AG04450 (cell line): ENCODE results near the gene UMODL1. TPM values are rescaled to one million over a fixed set of nuclear protein-coding genes. Genes with fewer than 3 reads are reported as not detected.

Experiments
- CTCF ChIA-PET: fragments of 300-600, 350-600 bp; formaldehyde crosslinking; extraction: SDS; loops from one replicate; lab custom pipeline; 2022; ENCODE audit warnings: antibody characterized with exemption, inconsistent platforms; lab: Charles Lee
- POLR2A ChIA-PET: fragments of 350-600 bp; formaldehyde crosslinking; extraction: SDS; loops from one replicate; lab custom pipeline; 2021; ENCODE audit warnings: antibody characterized with exemption, inconsistent platforms; lab: Yijun Ruan, JAX
- DNase-seq: peaks from one replicate; pipeline ENCODE4 v3.0.0-alpha.2; 2011; ENCODE audit warnings: low read depth, low spot score
- H3K27ac ChIP-seq: one replicate; pipeline ENCODE4 v1.5.1; 2012; ENCODE audit warnings: low read depth, low read length, control low read depth
- H3K27me3 ChIP-seq: one replicate; pipeline ENCODE4 v1.6.0; 2012; ENCODE audit warnings: low read length; ENCODE audit not compliant: control insufficient read depth, insufficient read depth
- H3K4me3 ChIP-seq: 2 replicates; pipeline ENCODE4 v1.5.1; 2011; ENCODE audit warnings: mild to moderate bottlenecking, low read depth, low read length, control low read depth
- H3K9me3 ChIP-seq: 2 replicates; pipeline ENCODE4 v1.5.1; 2012; ENCODE audit warnings: low read length; ENCODE audit not compliant: control insufficient read depth, insufficient read depth
- polyA plus RNA-seq: library from polyadenylated mRNA; depleted of rRNA; stranded (reverse); fragments of >200 nt; gene quantifications from 2 replicates; pipeline ENCODE4 v1.2.3, GENCODE V29; 2011
- TF ChIP-seq, protein P1 (sequence below): IDR thresholded peaks from 2 replicates; pipeline ENCODE4 v1.5.1; 2011; ENCODE audit warnings: low read depth, low read length, control low read depth, inconsistent platforms

UMODL1 gene
- polyA plus RNA-seq, 1 experiment = 0.09 TPM

DNA sequence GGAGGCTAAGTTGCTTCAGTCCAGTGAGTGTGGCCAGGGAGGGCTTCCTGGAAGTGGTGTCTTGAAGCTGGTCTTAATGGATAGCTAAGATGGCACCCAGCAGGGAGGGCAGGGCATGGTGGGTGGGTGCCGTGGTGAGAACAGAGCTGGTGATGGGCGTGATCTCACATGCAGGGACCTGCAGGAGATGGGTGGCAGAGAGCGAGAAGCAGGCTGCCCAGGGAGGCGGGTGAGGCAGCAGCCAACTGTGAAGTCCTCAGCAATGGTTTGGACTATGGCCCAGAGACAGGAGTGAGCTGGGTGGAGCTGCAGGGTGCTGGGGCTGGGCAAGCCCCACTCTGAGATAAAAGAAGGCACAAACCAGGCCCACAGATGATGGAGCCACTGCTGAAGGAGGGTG, 50.7 kb downstream of the UMODL1 start:
- CTCF ChIA-PET = interaction anchor here (1.9 to 2.4 kb wide), 2 partner anchors 24 to 305 kb away, joined by 7 to 16 read pairs; no protein-coding TSS in a partner anchor
- no peak overlapping the region for H3K27ac ChIP-seq
- TF ChIP-seq, protein P1, sequence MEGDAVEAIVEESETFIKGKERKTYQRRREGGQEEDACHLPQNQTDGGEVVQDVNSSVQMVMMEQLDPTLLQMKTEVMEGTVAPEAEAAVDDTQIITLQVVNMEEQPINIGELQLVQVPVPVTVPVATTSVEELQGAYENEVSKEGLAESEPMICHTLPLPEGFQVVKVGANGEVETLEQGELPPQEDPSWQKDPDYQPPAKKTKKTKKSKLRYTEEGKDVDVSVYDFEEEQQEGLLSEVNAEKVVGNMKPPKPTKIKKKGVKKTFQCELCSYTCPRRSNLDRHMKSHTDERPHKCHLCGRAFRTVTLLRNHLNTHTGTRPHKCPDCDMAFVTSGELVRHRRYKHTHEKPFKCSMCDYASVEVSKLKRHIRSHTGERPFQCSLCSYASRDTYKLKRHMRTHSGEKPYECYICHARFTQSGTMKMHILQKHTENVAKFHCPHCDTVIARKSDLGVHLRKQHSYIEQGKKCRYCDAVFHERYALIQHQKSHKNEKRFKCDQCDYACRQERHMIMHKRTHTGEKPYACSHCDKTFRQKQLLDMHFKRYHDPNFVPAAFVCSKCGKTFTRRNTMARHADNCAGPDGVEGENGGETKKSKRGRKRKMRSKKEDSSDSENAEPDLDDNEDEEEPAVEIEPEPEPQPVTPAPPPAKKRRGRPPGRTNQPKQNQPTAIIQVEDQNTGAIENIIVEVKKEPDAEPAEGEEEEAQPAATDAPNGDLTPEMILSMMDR = no peak
- H3K27me3 ChIP-seq = peaks cover 46% of the 10 kb centered on the region
- no peak overlapping the region for H3K4me3 ChIP-seq
- no peaks in the 10 kb centered on the region; the same call in 1 of the 2 replicates for H3K9me3 ChIP-seq
- DNase-seq = no peak
- POLR2A ChIA-PET = no interaction called here

DNA sequence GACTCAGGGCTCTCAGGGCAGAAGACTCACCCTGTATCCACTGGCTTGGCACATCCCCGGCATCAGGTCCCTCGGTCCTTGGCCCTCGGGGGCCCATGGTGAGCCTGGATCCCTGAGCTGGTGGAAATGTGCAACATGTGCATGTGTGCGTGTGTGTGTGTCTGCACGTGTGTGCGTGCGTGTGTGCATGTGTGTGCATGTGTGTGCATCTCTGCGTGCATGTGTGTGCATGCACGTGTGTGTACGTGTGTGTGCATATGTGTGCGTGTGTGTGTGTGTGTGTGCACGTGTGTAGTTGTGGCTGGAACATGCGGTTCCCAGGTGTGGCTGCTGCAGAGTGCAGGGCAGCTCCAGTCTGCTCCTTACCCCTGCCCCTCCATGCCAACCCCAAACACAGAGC, 51.3 kb downstream of the UMODL1 start:
- Histone ChIP-seq H3K27ac (no peak overlapping the region), H3K9me3 (no peaks in the 10 kb centered on the region; the same call in 1 of the 2 replicates), H3K27me3 (peaks cover 47% of the 10 kb centered on the region), H3K4me3 (no peak overlapping the region)
- ChIA-PET POLR2A (no interaction called here), CTCF (interaction anchor here (1.9 to 2.4 kb wide), 2 partner anchors 23 to 306 kb away, joined by 7 to 16 read pairs; no protein-coding TSS in a partner anchor)
- TF ChIP-seq, protein P1 = no peak
- no peak for DNase-seq

DNA sequence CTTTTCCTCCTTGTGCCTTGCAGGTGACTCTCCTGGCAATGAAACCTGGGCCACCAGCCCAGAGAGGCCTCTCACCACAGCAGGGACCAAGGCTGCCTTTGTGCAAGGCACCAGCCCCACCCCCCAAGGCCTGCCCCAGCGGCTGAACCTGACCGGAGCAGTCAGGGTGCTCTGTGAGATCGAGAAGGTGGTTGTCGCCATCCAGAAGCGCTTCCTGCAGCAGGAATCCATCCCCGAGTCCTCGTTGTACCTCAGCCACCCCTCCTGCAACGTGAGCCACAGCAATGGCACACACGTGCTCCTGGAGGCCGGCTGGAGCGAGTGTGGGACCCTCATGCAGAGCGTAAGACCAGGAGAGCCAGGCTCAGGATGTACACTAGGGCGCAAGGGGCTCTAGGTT, 51.7 kb downstream of the UMODL1 start:
- Histone ChIP-seq H3K9me3 (no peaks in the 10 kb centered on the region; the same call in 1 of the 2 replicates), H3K4me3 (no peak overlapping the region), H3K27me3 (peaks cover 50% of the 10 kb centered on the region), H3K27ac (no peak overlapping the region)
- TF ChIP-seq, protein P1 = no peak
- ChIA-PET POLR2A (no interaction called here), CTCF (no interaction called here)
- no peak for DNase-seq

DNA sequence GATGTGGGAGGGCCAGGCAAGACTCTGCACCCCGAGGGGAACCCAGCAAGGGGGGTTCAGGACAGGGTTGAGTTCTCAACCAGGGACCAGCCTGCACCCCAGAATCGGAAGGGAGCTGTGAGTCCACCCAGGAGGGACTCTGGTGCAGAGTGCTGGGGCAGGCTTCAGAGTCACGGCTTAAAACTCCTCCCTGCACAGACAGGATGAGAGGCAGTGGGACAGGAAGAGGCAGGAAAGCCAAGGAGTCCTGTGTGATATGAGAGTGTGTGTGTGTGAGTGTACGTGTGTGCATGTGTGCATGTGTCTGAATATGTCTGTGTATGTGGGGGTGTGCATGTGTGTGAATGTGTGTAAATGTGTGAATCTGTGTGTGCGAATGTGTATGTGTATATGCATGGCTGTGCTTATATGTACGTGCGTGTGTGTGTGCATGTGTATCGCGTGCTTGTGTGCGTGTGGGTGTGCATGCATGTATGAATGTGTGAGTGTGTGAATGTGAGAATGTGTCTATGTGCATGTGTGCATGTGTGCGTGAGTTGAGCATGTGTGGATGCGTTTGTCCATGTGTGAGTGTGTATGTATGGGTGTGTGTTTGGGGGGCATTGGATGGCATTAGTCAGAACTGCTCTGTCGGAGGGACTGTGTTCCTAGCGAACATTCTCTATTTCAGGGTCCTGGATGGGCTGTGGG, 52.2 kb downstream of the UMODL1 start:
- CTCF ChIA-PET = no interaction called here
- no peak overlapping the region for H3K27ac ChIP-seq
- POLR2A ChIA-PET = no interaction called here
- no peak for DNase-seq
- TF ChIP-seq, protein P1 = no peak
- H3K4me3 ChIP-seq = no peak overlapping the region
- H3K9me3 ChIP-seq = no peaks in the 10 kb centered on the region; the same call in 1 of the 2 replicates
- H3K27me3 ChIP-seq = peaks cover 48% of the 10 kb centered on the region

DNA sequence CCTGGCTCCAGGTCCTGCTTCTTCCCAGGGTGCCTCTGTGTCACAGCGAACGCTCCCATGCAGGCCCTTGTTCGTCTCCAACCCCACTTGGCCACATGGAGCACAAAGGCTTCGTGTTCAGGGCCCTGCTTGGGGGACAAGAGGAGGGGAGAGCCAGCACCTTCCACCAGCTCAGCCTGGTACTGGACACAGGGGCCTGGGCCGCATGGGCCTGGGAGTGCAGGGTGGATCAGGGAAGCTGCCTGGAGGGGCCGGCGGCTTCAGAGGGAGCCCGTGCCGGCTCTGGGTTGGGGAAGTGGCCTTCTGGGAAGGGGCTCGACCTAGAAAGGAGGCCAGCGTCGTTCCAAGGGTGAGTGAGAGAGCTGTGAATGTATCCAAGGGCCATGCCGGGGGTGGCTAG, 53.0 kb downstream of the UMODL1 start:
- TF ChIP-seq, protein P1 = no peak
- no peak overlapping the region for H3K4me3 ChIP-seq
- H3K27ac ChIP-seq = no peak overlapping the region
- H3K27me3 ChIP-seq = peaks cover 47% of the 10 kb centered on the region
- ChIA-PET CTCF (interaction anchor here (2.8 kb wide), 1 partner anchor 307 kb away, joined by 19 read pairs; no protein-coding TSS in a partner anchor), POLR2A (no interaction called here)
- no peaks in the 10 kb centered on the region; the same call in 1 of the 2 replicates for H3K9me3 ChIP-seq
- no peak for DNase-seq
